SK-N-SH treated with all-trans-retinoic acid at 6 μM for 48 hours (cell line): ENCODE measurements around the gene SERTAD1.

ENCODE experiments used
- ATAC-seq: fragments of 200-7000 bp; cut with Tn5 transposase; 3 replicates; pipeline ENCODE4 v1.9.1; 2020; ENCODE audit warnings: mild to moderate bottlenecking, moderate library complexity
- ARNTL ChIP-seq: fragments of 450-650 bp; formaldehyde crosslinking; IDR thresholded peaks from 2 replicates; pipeline ENCODE4 v1.5.0; 2020; ENCODE audit warnings: low read depth, mild to moderate bottlenecking, moderate library complexity, borderline replicate concordance
- BACH2 ChIP-seq: fragments of 250-450 bp; sonication (Bioruptor Pico); IDR thresholded peaks from 2 replicates; pipeline ENCODE4 v1.9.0; 2021; ENCODE audit warnings: mild to moderate bottlenecking, borderline replicate concordance
- CSDC2 ChIP-seq: fragments of 250-450 bp; sonication (Bioruptor Pico); IDR thresholded peaks from 2 replicates; pipeline ENCODE4 v1.5.0; 2020; ENCODE audit warnings: mild to moderate bottlenecking, moderate library complexity
- ESRRG ChIP-seq: fragments of 250-450 bp; sonication (Bioruptor Pico); IDR thresholded peaks from 2 replicates; pipeline ENCODE4 v1.6.1; 2021; ENCODE audit warnings: mild to moderate bottlenecking
- GLIS3 ChIP-seq: fragments of 250-450 bp; sonication (Bioruptor Pico); IDR thresholded peaks from 2 replicates; pipeline ENCODE4 v1.5.0; 2020; ENCODE audit warnings: mild to moderate bottlenecking, moderate library complexity
- ISL1 ChIP-seq: fragments of 250-450 bp; sonication (Bioruptor Pico); IDR thresholded peaks from 2 replicates; pipeline ENCODE4 v2.1.2; 2022; ENCODE audit warnings: mild to moderate bottlenecking, moderate library complexity
- OSR1 ChIP-seq: fragments of 250-450 bp; sonication (Bioruptor Pico); IDR thresholded peaks from 2 replicates; pipeline ENCODE4 v1.8.0; 2022; ENCODE audit warnings: moderate library complexity, mild to moderate bottlenecking, inconsistent platforms
- POU6F1 ChIP-seq: fragments of 250-450 bp; sonication (Bioruptor Pico); IDR thresholded peaks from 2 replicates; pipeline ENCODE4 v1.8.0; 2021; ENCODE audit warnings: low read depth, mild to moderate bottlenecking, moderate library complexity, borderline replicate concordance
- RARB ChIP-seq: fragments of 250-450 bp; sonication (Bioruptor Pico); IDR thresholded peaks from 2 replicates; pipeline ENCODE4 v1.8.0; 2021; ENCODE audit warnings: mild to moderate bottlenecking, moderate library complexity
- SNAI2 ChIP-seq: fragments of 250-450 bp; sonication (Bioruptor Pico); IDR thresholded peaks from 2 replicates; pipeline ENCODE4 v1.5.0; 2020; ENCODE audit warnings: mild to moderate bottlenecking, moderate library complexity
- TOX ChIP-seq: fragments of 250-450 bp; sonication (Bioruptor Pico); IDR thresholded peaks from 2 replicates; pipeline ENCODE4 v1.8.0; 2021; ENCODE audit warnings: mild to moderate bottlenecking, moderate library complexity, borderline replicate concordance
- ZC3H10 ChIP-seq: fragments of 250-450 bp; sonication (Bioruptor Pico); IDR thresholded peaks from 2 replicates; pipeline ENCODE4 v1.5.1; 2021; ENCODE audit warnings: mild to moderate bottlenecking, moderate library complexity
- ZFP3 ChIP-seq: fragments of 250-450 bp; sonication (Bioruptor Pico); IDR thresholded peaks from 2 replicates; pipeline ENCODE4 v1.5.0; 2020; ENCODE audit warnings: mild to moderate bottlenecking, moderate library complexity
- ZFP30 ChIP-seq: fragments of 450-650 bp; formaldehyde crosslinking; IDR thresholded peaks from 2 replicates; pipeline ENCODE4 v1.5.0; 2022; ENCODE audit warnings: mild to moderate bottlenecking, moderate library complexity
- ZNF565 ChIP-seq: fragments of 450-650 bp; formaldehyde crosslinking; conservative IDR thresholded peaks from 2 replicates; pipeline ENCODE4 v1.5.0; 2020; ENCODE audit warnings: low read depth, mild to moderate bottlenecking, moderate library complexity
- ZNF70 ChIP-seq: fragments of 450-650 bp; formaldehyde crosslinking; IDR thresholded peaks from 2 replicates; pipeline ENCODE4 v1.5.0; 2020; ENCODE audit warnings: mild to moderate bottlenecking, moderate library complexity
- ZNF8 ChIP-seq: fragments of 450-650 bp; formaldehyde crosslinking; IDR thresholded peaks from 2 replicates; pipeline ENCODE4 v1.5.0; 2020; ENCODE audit warnings: mild to moderate bottlenecking, moderate library complexity
- TF ChIP-seq, protein P1 (sequence below): fragments of 250-450 bp; sonication (Bioruptor Pico); IDR thresholded peaks from 2 replicates; pipeline ENCODE4 v1.5.0; 2020; ENCODE audit warnings: mild to moderate bottlenecking, moderate library complexity
- TF ChIP-seq, protein P2 (sequence below): fragments of 250-450 bp; sonication (Bioruptor Pico); IDR thresholded peaks from 2 replicates; pipeline ENCODE4 v1.5.1; 2020; ENCODE audit warnings: low read depth, mild to moderate bottlenecking, moderate library complexity
- TF ChIP-seq, protein P3 (sequence below): fragments of 250-450 bp; sonication (Bioruptor Pico); IDR thresholded peaks from 2 replicates; pipeline ENCODE4 v1.8.0; 2020; ENCODE audit warnings: mild to moderate bottlenecking, moderate library complexity, borderline replicate concordance

Gene SERTAD1

DNA sequence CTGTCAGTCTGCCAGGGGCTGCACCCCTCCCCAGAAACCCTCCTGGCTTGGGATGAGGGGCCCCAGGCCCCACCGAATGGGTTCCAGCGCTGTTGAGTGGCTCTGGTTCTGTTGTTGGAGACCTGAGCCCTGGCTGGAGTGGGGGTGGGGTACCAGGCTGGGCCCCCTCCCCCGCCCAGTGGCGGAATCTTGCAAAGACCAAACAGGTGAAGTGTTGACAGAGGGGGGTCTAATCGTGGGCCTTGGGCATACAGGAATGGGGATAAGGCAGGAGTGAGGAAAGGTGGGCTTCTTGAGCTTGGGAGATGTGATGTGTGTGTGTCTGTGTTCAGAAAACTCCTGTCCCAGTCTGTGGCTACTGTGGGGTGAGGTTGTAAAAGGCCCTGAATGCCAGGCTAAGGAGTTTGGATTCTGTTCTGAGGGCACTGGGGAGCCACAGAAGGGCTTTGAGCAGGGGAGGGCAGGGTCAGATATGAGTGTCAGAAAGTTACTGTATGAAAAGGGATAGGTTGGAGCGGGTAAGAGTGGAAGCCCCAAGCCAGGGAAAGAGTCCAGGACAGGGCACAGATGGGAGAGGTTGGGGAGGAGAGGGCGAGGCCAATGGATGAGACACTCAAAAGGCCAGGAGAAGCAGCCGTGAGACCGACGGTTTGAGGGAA is 35.6 kb downstream of the SERTAD1 start, which contains the start of gene HIPK4:
HIPK4 (minus strand) TSS at position 98 of the 659 bp plus-strand sequence. CDS start 279 bp downstream, outside the sequence.
- TF ChIP-seq, protein P1, sequence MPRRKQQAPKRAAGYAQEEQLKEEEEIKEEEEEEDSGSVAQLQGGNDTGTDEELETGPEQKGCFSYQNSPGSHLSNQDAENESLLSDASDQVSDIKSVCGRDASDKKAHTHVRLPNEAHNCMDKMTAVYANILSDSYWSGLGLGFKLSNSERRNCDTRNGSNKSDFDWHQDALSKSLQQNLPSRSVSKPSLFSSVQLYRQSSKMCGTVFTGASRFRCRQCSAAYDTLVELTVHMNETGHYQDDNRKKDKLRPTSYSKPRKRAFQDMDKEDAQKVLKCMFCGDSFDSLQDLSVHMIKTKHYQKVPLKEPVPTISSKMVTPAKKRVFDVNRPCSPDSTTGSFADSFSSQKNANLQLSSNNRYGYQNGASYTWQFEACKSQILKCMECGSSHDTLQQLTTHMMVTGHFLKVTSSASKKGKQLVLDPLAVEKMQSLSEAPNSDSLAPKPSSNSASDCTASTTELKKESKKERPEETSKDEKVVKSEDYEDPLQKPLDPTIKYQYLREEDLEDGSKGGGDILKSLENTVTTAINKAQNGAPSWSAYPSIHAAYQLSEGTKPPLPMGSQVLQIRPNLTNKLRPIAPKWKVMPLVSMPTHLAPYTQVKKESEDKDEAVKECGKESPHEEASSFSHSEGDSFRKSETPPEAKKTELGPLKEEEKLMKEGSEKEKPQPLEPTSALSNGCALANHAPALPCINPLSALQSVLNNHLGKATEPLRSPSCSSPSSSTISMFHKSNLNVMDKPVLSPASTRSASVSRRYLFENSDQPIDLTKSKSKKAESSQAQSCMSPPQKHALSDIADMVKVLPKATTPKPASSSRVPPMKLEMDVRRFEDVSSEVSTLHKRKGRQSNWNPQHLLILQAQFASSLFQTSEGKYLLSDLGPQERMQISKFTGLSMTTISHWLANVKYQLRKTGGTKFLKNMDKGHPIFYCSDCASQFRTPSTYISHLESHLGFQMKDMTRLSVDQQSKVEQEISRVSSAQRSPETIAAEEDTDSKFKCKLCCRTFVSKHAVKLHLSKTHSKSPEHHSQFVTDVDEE, result no peak
- TF ChIP-seq POU6F1 (CRISPR knock-in tag) (no peak), ARNTL (CRISPR knock-in tag) (no peak), ZNF70 (CRISPR knock-in tag) (no peak), TOX (CRISPR knock-in tag) (no peak), GLIS3 (CRISPR knock-in tag) (no peak), ZC3H10 (CRISPR knock-in tag) (no peak), CSDC2 (CRISPR knock-in tag) (no peak), SNAI2 (no peak), ZNF565 (CRISPR knock-in tag) (no peak), OSR1 (no peak), RARB (no peak), ZFP30 (CRISPR knock-in tag) (no peak)
- TF ChIP-seq, protein P2, sequence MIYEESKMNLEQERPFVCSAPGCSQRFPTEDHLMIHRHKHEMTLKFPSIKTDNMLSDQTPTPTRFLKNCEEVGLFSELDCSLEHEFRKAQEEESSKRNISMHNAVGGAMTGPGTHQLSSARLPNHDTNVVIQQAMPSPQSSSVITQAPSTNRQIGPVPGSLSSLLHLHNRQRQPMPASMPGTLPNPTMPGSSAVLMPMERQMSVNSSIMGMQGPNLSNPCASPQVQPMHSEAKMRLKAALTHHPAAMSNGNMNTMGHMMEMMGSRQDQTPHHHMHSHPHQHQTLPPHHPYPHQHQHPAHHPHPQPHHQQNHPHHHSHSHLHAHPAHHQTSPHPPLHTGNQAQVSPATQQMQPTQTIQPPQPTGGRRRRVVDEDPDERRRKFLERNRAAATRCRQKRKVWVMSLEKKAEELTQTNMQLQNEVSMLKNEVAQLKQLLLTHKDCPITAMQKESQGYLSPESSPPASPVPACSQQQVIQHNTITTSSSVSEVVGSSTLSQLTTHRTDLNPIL (CRISPR knock-in tag), result no peak
- TF ChIP-seq, all 23 proteins: peak for 0
- ATAC-seq, result no peak

- TF ChIP-seq, protein P2 (CRISPR knock-in tag), result no peak
- TF ChIP-seq CSDC2 (CRISPR knock-in tag) (no peak), TOX (CRISPR knock-in tag) (no peak), ZNF8 (no peak), BACH2 (CRISPR knock-in tag) (no peak), ISL1 (CRISPR knock-in tag) (no peak), ZFP3 (CRISPR knock-in tag) (no peak), ZNF70 (CRISPR knock-in tag) (no peak), ESRRG (no peak)
- TF ChIP-seq, protein P3, sequence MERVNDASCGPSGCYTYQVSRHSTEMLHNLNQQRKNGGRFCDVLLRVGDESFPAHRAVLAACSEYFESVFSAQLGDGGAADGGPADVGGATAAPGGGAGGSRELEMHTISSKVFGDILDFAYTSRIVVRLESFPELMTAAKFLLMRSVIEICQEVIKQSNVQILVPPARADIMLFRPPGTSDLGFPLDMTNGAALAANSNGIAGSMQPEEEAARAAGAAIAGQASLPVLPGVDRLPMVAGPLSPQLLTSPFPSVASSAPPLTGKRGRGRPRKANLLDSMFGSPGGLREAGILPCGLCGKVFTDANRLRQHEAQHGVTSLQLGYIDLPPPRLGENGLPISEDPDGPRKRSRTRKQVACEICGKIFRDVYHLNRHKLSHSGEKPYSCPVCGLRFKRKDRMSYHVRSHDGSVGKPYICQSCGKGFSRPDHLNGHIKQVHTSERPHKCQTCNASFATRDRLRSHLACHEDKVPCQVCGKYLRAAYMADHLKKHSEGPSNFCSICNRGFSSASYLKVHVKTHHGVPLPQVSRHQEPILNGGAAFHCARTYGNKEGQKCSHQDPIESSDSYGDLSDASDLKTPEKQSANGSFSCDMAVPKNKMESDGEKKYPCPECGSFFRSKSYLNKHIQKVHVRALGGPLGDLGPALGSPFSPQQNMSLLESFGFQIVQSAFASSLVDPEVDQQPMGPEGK, result no peak
- TF ChIP-seq, protein P1, result no peak
- TF ChIP-seq, all 23 proteins: peak for 0
- ATAC-seq, result no peak
Observed at GRCh38 chr19:40389404-40390083, 36.2 kb downstream of the SERTAD1 start.
